Jurkat, Clone E6-1 (cell line): ENCODE results near the gene FMR1NB. TPM values are rescaled to one million over a fixed set of nuclear protein-coding genes. Genes with fewer than 3 reads are reported as not detected.

Experiments
- DNase-seq: peaks from one replicate; pipeline ENCODE4 v3.0.0-alpha.2; 2011; ENCODE audit warnings: low read depth, low spot score
- H3K4me3 ChIP-seq: 2 replicates; pipeline ENCODE4 v1.5.1; 2011; ENCODE audit warnings: mild to moderate bottlenecking, low read length, control low read depth, moderate library complexity
- polyA plus RNA-seq: library from polyadenylated mRNA; unstranded; fragments of >200 nt; gene quantifications from one replicate; pipeline ENCODE4 v1.2.1, GENCODE V29; 2012; ENCODE audit warnings: missing spikeins; ENCODE audit not compliant: insufficient read length, insufficient read depth

The FMR1NB gene, protein sequence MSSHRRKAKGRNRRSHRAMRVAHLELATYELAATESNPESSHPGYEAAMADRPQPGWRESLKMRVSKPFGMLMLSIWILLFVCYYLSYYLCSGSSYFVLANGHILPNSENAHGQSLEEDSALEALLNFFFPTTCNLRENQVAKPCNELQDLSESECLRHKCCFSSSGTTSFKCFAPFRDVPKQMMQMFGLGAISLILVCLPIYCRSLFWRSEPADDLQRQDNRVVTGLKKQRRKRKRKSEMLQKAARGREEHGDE
- polyA plus RNA-seq: not detected

DNA sequence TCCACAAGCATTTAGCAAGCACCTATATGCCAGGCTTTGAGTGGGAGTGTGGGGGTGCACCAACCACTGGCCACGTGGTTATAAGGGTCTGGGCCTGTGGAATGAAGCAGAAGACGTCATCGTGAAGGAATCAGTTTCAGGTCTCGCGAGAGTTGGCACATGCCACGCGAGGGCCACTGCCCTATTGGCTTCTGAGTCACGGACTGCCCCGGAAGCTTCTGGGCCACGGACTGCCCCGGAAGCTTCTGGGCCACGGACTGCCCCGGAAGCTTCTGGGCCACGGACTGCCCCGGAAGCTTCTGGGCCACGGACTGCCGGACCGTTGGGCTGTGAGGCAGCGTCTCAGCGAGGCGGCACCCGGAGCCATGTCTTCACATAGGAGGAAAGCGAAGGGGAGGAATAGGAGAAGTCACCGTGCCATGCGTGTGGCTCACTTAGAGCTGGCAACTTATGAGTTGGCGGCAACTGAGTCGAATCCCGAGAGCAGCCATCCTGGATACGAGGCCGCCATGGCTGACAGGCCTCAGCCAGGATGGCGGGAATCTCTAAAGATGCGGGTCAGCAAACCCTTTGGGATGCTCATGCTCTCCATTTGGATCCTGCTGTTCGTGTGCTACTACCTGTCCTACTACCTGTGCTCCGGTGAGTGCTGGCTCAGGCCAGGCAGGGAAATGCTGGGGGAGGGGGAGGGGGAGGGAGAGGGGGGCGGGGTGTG lies at the start of gene FMR1NB:
TSS of gene FMR1NB (plus strand) at position 300 of the 715 bp plus-strand sequence. CDS start at position 366, 66 bp downstream.
- DNase-seq: no peak
- no peak within 1 kb of the TSS for H3K4me3 ChIP-seq

DNA sequence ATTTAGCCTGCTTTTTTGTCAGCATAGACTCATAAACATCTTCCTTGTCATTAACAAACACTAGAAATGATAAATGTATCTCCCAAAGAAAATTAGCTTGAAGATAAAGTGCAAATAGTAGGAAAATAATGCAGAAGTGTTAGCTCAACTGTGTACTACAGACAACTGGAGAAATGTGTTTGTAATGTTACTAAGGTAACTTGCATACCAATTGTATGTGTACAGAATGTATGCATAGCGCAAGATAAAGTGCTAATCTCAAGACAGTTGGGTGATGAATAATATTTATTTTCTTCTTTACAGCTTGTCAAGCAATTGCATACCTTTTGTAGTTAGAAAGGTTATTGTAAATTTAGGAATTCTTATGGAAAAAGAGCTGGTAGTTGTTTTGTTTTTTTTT lies 47.3 kb upstream of the FMR1NB start:
- no peak overlapping the region for H3K4me3 ChIP-seq
- DNase-seq: no peak

DNA sequence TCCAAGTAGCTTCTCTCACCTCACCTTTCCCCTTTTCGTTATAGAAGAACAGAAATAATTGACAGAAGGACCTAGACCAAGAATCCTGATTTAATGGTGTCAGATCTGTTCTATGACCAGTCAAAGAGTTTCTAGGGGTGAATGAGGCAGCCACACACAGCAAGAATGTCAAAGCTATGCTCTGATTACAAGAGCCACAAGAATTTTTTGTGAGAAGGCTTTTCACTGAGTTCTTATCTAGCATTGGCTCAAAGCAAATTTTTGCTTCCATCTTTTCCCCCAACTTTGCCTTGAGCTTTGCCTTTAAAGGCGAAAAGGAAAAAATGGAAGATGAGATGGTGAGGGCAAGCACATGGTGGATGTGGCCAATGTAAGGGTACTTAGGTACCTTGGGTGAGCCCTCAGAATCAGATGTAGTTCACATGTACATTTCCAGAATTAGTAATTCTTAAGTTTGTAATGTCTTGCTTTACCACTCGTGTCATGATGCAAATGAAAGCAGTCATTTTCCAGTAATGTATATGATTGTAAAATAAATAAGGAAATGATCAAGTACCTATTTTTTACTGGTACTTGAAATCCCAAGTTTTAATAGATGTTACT lies 45.9 kb upstream of the FMR1NB start:
- DNase-seq: no peak
- no peak overlapping the region for H3K4me3 ChIP-seq

DNA sequence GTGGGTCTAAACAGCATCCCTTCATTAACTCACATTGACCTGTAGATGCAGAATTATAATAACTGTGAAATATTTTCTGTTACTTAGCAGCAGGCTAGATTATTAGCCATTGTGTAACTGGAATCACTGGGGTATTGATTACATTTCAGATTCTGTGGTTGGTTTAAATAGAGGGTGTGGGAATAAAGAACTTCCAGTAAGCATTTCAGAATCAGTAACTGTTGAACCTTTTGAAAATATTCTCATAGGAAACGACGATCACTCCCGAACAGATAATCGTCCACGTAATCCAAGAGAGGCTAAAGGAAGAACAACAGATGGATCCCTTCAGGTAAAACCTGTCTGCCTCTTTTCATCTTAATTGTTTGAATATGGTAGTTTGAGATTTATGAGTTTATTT lies 35.9 kb upstream of the FMR1NB start:
- no peak for DNase-seq
- no peak overlapping the region for H3K4me3 ChIP-seq

DNA sequence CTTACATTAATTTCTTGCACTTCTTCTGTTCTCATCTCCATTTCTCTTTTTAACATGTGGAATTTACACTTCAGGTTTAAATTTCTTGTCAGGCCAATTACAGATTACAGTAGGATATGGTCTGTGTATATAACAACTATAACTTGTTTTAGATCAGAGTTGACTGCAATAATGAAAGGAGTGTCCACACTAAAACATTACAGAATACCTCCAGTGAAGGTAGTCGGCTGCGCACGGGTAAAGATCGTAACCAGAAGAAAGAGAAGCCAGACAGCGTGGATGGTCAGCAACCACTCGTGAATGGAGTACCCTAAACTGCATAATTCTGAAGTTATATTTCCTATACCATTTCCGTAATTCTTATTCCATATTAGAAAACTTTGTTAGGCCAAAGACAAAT lies 32.6 kb upstream of the FMR1NB start:
- DNase-seq: no peak
- H3K4me3 ChIP-seq: no peak overlapping the region

DNA sequence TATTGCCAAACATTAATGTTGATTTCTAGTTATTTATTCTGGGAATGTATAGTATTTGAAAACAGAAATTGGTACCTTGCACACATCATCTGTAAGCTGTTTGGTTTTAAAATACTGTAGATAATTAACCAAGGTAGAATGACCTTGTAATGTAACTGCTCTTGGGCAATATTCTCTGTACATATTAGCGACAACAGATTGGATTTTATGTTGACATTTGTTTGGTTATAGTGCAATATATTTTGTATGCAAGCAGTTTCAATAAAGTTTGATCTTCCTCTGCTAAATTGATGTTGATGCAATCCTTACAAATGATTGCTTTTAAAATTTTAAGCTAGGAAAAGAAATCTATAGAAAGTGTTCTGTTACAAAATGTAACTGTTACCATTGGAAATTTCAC lies 30.8 kb upstream of the FMR1NB start:
- no peak for DNase-seq

DNA sequence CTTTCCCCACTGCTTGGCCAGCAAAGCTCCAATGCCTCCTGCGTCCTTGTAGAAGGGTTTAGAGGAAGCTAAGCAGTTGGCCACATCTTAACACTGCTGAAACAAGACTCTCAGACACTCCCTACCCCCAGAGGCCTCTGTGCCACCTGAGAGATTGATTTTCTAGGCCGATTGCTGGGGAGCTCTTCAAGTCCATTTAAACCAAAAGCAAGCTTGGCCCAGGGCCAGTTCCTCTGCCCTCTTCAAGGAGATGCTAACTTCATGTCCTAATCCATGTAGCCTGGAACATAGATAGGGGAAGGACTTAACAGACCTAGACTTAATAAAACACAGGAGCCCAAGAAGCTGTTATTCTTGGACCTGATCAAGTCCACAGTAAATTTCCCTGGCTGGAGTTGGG lies 27.2 kb upstream of the FMR1NB start:
- H3K4me3 ChIP-seq: no peak overlapping the region
- no peak for DNase-seq

More for the DNA sequence above, 30.8 kb upstream of the FMR1NB start:
- H3K4me3 ChIP-seq: no peak overlapping the region

DNA sequence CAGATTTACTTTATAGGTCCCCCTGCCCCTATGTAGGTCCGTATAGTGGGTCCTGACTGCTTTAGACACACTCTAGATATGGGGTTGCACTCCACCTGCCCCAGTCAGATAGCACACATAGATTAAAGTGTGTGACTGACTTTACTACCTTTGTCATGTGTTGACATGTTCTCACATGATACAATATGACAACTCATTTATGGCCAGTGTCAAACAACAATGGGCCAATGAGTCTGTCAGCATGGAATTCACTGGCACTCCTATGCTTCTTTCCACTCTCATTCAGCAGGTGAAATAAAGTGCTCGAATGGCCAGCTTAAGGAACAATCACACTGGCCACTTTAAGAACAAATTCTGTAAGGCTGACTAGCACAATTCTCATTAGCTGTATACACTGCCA lies 23.8 kb upstream of the FMR1NB start:
- H3K4me3 ChIP-seq: no peak overlapping the region
- DNase-seq: no peak

DNA sequence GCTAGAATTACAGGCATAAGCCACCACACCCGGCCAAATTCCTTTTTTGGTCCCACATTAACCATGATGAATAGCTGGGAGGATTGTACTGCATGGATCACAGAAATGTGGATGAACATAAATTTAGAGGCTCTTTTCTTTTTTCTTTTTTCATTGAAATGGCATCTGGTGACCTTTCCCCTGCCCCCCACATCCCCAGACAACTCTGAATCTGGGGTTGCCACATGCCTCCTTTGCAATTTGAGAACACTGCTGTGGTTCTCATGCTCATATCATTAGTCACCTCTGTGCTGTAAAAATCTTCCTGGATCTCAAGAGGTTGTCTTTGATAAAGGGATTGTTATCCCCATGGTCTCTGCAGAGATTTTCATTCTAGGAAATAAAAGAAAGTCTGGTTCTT lies 22.8 kb upstream of the FMR1NB start:
- DNase-seq: no peak
- H3K4me3 ChIP-seq: no peak overlapping the region

DNA sequence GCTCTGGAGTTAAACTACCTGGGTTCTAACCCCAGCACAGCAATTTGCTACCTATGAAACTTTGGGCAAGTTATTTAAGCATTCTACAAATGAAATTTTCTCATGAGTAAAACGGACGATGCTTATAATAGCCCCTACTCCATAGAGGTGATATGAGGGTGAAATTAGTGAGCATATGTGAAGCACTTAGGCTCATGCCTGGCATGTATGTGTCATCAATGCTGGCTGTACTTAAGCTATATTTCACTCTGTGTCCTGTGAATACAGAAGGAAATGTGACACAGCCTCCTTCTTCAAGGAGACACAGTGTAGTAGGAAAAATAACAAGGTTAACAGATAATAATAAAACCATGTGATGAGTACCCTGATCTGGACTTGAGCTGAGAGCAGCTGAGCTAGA lies 20.4 kb upstream of the FMR1NB start:
- H3K4me3 ChIP-seq: no peak overlapping the region
- DNase-seq: no peak

DNA sequence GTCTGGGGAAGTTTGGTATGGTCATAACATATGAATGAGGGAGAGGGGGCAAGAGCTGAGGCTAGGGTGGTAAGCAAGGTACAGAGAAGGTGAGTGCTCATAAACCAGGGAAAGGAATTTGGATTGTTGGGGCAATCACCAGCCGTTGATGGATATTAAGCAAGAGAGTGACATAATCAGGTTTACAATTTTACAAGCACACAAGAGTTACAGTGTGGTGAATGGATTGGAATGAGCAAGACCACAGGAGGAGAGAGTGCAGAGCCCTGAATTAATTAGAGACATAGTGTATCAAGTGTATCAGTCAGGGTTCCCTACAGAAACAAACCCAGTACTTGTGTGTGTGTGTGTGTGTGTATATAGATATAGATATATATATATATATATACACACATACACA lies 18.7 kb upstream of the FMR1NB start:
- H3K4me3 ChIP-seq: no peak overlapping the region
- DNase-seq: no peak

DNA sequence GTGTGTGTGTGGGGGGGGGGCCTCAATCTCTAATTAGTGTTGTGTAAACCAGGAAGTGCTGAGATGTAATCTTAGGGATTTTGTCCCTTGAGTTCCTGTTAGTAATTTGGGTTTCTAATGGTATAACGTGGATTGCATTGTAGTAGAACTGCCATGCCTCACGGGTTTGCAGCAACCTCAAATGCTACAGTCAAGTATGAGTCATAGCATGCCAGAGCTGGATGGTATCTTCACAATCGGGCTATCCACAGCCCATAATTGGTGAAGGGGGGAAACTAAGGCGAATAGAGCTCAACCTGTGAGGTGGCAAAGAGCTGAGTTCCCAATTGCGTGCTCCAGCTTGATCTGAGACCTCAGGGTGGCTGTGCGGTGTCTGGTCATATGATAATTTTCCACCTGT lies 2.2 kb upstream of the FMR1NB start:
- DNase-seq: no peak
- no peak overlapping the region for H3K4me3 ChIP-seq

DNA sequence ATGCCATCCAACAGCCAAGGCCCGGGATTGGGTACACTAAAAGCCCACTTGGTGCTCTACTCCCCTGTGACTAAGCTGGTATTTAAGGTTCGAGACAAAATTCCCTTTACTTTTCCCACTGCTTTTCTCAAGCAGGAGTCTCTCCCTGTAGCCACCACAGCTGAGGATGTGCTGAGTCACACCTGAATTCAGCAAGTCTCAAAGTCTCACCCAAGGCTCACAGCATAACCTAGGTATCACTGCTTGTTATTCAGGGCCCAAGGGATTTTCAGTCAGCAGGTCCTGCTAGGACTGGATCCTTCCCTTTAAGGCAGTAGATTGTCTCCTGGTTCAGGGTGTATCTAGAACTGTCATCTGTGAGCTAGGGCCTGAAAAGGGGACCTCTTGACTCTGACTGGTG lies 39.2 kb downstream of the FMR1NB start:
- no peak for DNase-seq
- H3K4me3 ChIP-seq: no peak overlapping the region

DNA sequence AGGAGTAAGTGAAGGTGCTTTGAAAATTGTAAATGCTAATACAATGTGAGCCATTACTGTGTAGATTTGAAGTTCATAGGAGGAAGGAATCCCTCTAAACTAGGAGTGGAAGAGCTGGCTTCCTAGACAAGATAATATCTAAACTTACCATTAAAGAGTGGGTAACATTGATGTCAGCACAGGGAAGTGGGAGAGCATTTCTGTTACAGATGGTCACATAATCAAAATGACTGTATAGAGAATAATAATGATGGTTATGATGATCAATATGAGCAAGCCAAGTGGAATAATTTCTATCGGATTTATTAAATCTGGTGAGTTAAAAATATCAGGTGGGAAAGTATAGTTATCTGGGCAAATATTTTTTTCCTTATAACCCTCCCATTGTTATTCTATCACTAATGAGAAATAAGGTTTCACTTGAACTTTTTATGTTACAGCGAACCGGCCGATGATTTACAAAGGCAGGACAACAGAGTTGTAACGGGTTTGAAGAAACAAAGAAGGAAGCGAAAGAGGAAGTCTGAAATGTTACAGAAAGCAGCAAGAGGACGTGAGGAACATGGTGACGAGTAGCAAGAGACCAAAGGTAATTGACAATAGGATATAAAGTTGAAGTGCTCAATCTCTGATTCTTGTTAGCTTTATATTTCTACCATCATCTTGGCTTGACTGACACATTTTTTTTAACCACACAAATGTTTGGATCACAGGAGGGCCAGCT lies 43.5 kb downstream of the FMR1NB start:
- H3K4me3 ChIP-seq: no peak overlapping the region
- DNase-seq: no peak

DNA sequence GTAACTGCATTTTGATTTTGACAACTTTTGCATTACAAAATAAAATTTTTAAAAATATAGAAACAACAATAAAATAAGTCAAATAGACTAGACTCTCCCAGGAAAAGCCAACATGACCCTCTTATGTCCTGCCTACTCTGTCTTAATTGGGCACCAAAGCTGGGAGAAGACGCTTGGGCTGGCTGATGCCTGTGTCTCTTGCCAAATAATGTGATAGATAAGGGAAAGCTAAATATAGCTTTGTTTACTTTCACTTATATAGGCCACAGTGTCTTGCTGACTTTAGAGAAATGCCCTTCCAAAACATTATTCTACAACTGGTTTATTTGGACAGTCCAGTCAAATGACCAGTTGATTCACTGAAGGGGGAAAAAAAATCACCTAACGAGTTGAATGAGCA lies 54.2 kb downstream of the FMR1NB start:
- no peak overlapping the region for H3K4me3 ChIP-seq
- DNase-seq: no peak

DNA sequence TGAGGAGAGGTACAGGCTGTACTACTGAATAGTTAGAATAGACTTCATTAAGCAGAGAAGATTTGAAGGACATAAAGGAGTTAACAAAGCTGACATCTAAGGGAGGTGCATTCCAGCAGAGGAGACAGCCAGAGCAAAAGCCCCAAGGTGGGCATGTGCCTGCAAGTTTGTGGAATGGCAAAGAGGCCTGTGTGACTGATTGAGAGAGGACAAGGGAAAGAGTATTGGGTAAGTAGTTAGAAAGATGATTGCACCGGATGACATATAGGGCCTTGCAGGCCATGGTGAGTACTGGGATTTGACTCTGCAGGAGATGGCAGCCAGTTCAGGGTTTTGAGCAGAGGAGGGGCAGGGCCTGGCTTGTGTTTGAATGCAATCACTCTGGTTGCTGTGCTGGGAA lies 55.9 kb downstream of the FMR1NB start:
- no peak for DNase-seq
- H3K4me3 ChIP-seq: no peak overlapping the region

DNA sequence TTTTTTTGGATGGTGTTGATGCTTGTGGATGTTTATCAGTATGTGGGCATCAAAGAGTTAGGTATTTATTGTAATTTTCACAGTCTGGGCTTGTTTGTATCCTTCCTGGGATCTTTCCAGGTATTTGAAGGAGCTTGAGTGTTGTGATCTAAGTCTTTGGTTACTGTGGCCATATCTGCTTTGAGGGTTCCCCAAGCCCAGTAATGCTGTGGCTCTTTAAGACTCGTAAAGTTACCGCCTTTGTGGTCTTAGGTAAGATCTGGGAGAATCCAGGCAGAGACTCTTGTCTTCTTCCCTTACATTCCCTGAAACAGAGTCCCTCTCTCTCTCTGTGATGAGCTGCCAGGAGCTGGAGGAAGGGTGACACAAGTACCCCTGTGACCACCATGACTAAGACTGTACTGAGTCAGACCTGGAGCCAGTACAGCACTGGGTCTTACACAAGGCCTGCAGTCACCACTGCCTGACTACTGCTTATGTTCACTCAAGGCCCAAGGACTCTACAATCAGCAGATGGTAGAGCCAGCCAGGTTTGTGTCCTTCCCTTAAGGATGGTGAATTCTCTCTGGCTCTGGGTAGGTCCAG lies 62.2 kb downstream of the FMR1NB start:
- no peak for DNase-seq
- H3K4me3 ChIP-seq: no peak overlapping the region

DNA sequence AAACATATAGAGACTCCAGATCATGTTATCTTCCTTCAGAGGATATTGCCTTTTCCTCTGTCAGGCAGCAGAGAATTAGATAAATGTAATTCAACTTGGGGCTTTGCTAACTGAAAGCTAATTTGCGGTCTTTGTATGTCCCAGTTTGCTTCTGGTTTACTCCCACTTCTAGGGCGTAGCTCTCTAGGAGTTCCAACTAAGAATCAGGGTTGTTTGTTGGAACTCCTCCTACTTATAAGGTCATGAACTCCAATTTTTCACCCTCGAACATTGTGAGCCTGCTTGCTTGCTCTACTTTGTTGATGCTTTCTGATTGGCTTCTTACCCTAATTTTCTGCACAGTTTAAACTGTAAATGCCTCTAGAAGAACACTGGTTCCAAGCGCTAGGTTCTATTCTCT lies 66.1 kb downstream of the FMR1NB start:
- no peak overlapping the region for H3K4me3 ChIP-seq
- DNase-seq: no peak

DNA sequence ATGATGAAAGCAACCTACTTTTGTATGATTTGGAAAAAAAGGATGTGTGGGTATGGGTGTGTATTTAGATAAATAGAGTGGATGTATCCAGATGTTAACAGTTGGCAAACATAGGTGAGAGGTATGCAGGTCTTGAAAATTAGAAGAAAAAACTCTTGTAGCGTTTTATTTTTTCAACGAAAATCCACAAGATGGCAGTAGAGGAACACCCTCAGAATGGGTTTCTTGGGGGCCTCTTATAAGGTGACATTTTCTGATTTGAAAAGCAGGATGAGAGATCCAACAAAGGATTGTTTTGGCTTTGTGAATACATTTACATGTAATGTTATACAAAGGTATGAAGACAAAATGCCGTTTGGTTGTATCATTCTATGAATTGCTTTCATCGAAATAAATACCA lies 68.3 kb downstream of the FMR1NB start:
- H3K4me3 ChIP-seq: no peak overlapping the region
- DNase-seq: peak; percentile 56

DNA sequence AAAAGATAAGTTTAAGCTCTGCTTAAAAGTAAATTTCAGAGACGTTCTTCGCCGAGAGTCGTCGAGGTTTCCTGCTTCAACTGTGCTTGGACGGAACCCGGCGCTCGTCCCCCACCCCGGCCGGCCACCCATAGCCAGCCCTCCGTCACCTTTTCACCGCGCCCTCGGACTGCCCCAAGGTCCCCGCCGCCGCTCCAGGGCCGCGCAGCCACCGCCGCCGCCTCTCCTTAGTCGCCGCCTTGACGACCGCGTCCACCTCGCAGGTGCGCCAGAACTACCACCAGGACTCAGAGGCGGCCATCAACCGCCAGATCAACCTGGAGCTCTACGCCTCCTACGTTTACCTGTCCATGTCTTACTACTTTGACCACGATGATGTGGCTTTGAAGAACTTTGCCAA lies 70.8 kb downstream of the FMR1NB start:
- no peak for DNase-seq

More for the DNA sequence above, 70.8 kb downstream of the FMR1NB start:
- no peak overlapping the region for H3K4me3 ChIP-seq
